WTC11 (cell line): ENCODE results near the gene CPHXL2. TPM values are rescaled to one million over a fixed set of nuclear protein-coding genes. Genes with fewer than 3 reads are reported as not detected.

Source experiments
- ATAC-seq: fragments of 200-7000 bp; cut with Tn5 transposase; 2 replicates; pipeline ENCODE4 v1.10.0; 2021; ENCODE audit warnings: mild to moderate bottlenecking, moderate library complexity
- CTCF ChIA-PET: fragments of 300-600 bp; sonication (Branson Sonifier 250); formaldehyde crosslinking; loops from one replicate; lab custom pipeline; 2021; ENCODE audit warnings: antibody characterized with exemption; lab: Charles Lee
- POLR2A ChIA-PET: fragments of 350-600 bp; sonication (Branson Sonifier 250); formaldehyde crosslinking; loops from one replicate; lab custom pipeline; 2021; ENCODE audit warnings: antibody characterized with exemption; lab: Charles Lee
- DNase-seq: peaks from one replicate; pipeline ENCODE4 v3.0.0; 2021; ENCODE audit warnings: low spot score
- H3K27ac Mint-ChIP-seq: 2 replicates; pipeline ENCODE4 v1.8.0; 2021; ENCODE audit warnings: mixed read lengths
- H3K27me3 Mint-ChIP-seq: 2 replicates; pipeline ENCODE4 v1.8.0; 2021; ENCODE audit warnings: low read depth, mild to moderate bottlenecking, moderate library complexity, mixed read lengths
- H3K36me3 Mint-ChIP-seq: 2 replicates; pipeline ENCODE4 v1.8.0; 2021; ENCODE audit warnings: mixed read lengths
- H3K4me1 Mint-ChIP-seq: 2 replicates; pipeline ENCODE4 v1.8.0; 2022; ENCODE audit warnings: mixed read lengths
- H3K4me3 Mint-ChIP-seq: 2 replicates; pipeline ENCODE4 v1.8.0; 2021; ENCODE audit warnings: mild to moderate bottlenecking, moderate library complexity, mixed read lengths
- H3K9me3 Mint-ChIP-seq: 2 replicates; pipeline ENCODE4 v1.8.0; 2021; ENCODE audit warnings: mixed read lengths
- ATF1 ChIP-seq: sonication (generic); formaldehyde crosslinking; IDR thresholded peaks from 2 replicates; pipeline ENCODE4 v1.8.1; 2023; ENCODE audit warnings: mild to moderate bottlenecking, moderate library complexity, missing genetic modification reagents
- CREM ChIP-seq: sonication (generic); formaldehyde crosslinking; IDR thresholded peaks from 2 replicates; pipeline ENCODE4 v1.8.1; 2022; ENCODE audit warnings: mild to moderate bottlenecking, missing genetic modification reagents, moderate library complexity
- EMX1 ChIP-seq: fragments of 250-450 bp; sonication (Bioruptor Pico); IDR thresholded peaks from 2 replicates; pipeline ENCODE4 v1.8.0; 2021; ENCODE audit warnings: mild to moderate bottlenecking
- FOXP1 ChIP-seq: sonication (generic); formaldehyde crosslinking; IDR thresholded peaks from 2 replicates; pipeline ENCODE4 v1.8.0; 2022; ENCODE audit warnings: missing genetic modification reagents, mild to moderate bottlenecking, moderate library complexity, borderline replicate concordance
- GRHL2 ChIP-seq: fragments of 250-450 bp; sonication (Bioruptor Pico); IDR thresholded peaks from 2 replicates; pipeline ENCODE4 v1.8.0; 2022; ENCODE audit warnings: mild to moderate bottlenecking, moderate library complexity; ENCODE audit not compliant: insufficient replicate concordance, severe bottlenecking
- GTF2I ChIP-seq: fragments of 250-450 bp; sonication (Bioruptor Pico); conservative IDR thresholded peaks from 2 replicates; pipeline ENCODE4 v1.4.0; 2021; ENCODE audit warnings: mild to moderate bottlenecking
- IRF1 ChIP-seq: sonication (generic); formaldehyde crosslinking; IDR thresholded peaks from 2 replicates; pipeline ENCODE4 v1.8.0; 2023; ENCODE audit warnings: missing genetic modification reagents
- NR1H2 ChIP-seq: sonication (generic); formaldehyde crosslinking; IDR thresholded peaks from 2 replicates; pipeline ENCODE4 v1.9.0; 2021; ENCODE audit warnings: mild to moderate bottlenecking, moderate library complexity, missing genetic modification reagents
- NR3C1 ChIP-seq: sonication (generic); formaldehyde crosslinking; conservative IDR thresholded peaks from 2 replicates; pipeline ENCODE4 v1.8.1; 2023; ENCODE audit warnings: low read depth, mild to moderate bottlenecking, missing genetic modification reagents
- RELA ChIP-seq: sonication (generic); formaldehyde crosslinking; IDR thresholded peaks from 2 replicates; pipeline ENCODE4 v1.8.1; 2022; ENCODE audit warnings: missing genetic modification reagents, mild to moderate bottlenecking, borderline replicate concordance
- RORB ChIP-seq: fragments of 250-450 bp; sonication (Bioruptor Pico); IDR thresholded peaks from 2 replicates; pipeline ENCODE4 v1.9.0; 2021; ENCODE audit warnings: mild to moderate bottlenecking
- TEAD4 ChIP-seq: sonication (generic); formaldehyde crosslinking; IDR thresholded peaks from 2 replicates; pipeline ENCODE4 v1.8.0; 2022; ENCODE audit warnings: mild to moderate bottlenecking, missing genetic modification reagents
- ZNF219 ChIP-seq: sonication (generic); formaldehyde crosslinking; IDR thresholded peaks from 2 replicates; pipeline ENCODE4 v1.8.0; 2023; ENCODE audit warnings: missing genetic modification reagents, mild to moderate bottlenecking, borderline replicate concordance
- ZNF232 ChIP-seq: sonication (generic); formaldehyde crosslinking; IDR thresholded peaks from 2 replicates; pipeline ENCODE4 v1.8.0; 2022; ENCODE audit warnings: mild to moderate bottlenecking, missing genetic modification reagents
- ZNF263 ChIP-seq: sonication (generic); formaldehyde crosslinking; IDR thresholded peaks from 2 replicates; pipeline ENCODE4 v1.8.1; 2022; ENCODE audit warnings: low read depth, mild to moderate bottlenecking, moderate library complexity, missing genetic modification reagents
- ZNF317 ChIP-seq: sonication (generic); formaldehyde crosslinking; IDR thresholded peaks from 2 replicates; pipeline ENCODE4 v1.8.1; 2023; ENCODE audit warnings: low read depth, mild to moderate bottlenecking, moderate library complexity, missing genetic modification reagents, borderline replicate concordance
- ZNF396 ChIP-seq: fragments of 250-450 bp; sonication (Bioruptor Pico); IDR thresholded peaks from 2 replicates; pipeline ENCODE4 v1.8.0; 2021; ENCODE audit warnings: mild to moderate bottlenecking, moderate library complexity, borderline replicate concordance
- total RNA-seq: library from RNA; stranded (reverse); gene quantifications from 3 replicates; pipeline ENCODE4 v1.2.3, GENCODE V29; 2021
- TF ChIP-seq, protein P1 (sequence below): sonication (generic); formaldehyde crosslinking; IDR thresholded peaks from 2 replicates; pipeline ENCODE4 v1.8.0; 2022; ENCODE audit warnings: missing genetic modification reagents
- TF ChIP-seq, protein P2 (sequence below): sonication (generic); formaldehyde crosslinking; IDR thresholded peaks from 2 replicates; pipeline ENCODE4 v1.8.0; 2022; ENCODE audit warnings: mild to moderate bottlenecking, missing genetic modification reagents
- TF ChIP-seq, protein P3 (sequence below): fragments of 200-600 bp; IDR thresholded peaks from 2 replicates; pipeline ENCODE4 v1.8.0; 2022; ENCODE audit warnings: antibody characterized with exemption

CPHXL2 gene
- total RNA-seq, 1 experiment from 2014 or later: not detected

DNA sequence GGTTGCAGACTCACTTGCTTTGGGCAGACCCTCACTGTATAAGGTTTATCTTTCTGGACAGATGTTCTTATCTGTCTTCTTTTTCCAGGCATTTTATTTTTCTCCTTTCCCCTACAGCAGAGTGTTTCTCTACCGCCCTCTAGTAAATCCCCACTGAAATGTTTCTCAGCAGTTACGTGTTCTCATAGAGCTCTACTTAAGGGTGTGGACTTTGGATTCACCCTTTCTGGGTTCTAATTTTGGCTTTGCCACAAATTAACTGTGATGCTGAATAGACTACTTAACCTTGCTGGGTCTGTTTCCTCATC lies 55.7 kb downstream of the CPHXL2 start (continued):
- TF ChIP-seq, protein P1, sequence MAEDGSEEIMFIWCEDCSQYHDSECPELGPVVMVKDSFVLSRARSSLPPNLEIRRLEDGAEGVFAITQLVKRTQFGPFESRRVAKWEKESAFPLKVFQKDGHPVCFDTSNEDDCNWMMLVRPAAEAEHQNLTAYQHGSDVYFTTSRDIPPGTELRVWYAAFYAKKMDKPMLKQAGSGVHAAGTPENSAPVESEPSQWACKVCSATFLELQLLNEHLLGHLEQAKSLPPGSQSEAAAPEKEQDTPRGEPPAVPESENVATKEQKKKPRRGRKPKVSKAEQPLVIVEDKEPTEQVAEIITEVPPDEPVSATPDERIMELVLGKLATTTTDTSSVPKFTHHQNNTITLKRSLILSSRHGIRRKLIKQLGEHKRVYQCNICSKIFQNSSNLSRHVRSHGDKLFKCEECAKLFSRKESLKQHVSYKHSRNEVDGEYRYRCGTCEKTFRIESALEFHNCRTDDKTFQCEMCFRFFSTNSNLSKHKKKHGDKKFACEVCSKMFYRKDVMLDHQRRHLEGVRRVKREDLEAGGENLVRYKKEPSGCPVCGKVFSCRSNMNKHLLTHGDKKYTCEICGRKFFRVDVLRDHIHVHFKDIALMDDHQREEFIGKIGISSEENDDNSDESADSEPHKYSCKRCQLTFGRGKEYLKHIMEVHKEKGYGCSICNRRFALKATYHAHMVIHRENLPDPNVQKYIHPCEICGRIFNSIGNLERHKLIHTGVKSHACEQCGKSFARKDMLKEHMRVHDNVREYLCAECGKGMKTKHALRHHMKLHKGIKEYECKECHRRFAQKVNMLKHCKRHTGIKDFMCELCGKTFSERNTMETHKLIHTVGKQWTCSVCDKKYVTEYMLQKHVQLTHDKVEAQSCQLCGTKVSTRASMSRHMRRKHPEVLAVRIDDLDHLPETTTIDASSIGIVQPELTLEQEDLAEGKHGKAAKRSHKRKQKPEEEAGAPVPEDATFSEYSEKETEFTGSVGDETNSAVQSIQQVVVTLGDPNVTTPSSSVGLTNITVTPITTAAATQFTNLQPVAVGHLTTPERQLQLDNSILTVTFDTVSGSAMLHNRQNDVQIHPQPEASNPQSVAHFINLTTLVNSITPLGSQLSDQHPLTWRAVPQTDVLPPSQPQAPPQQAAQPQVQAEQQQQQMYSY (CRISPR knock-in tag): no peak

DNA sequence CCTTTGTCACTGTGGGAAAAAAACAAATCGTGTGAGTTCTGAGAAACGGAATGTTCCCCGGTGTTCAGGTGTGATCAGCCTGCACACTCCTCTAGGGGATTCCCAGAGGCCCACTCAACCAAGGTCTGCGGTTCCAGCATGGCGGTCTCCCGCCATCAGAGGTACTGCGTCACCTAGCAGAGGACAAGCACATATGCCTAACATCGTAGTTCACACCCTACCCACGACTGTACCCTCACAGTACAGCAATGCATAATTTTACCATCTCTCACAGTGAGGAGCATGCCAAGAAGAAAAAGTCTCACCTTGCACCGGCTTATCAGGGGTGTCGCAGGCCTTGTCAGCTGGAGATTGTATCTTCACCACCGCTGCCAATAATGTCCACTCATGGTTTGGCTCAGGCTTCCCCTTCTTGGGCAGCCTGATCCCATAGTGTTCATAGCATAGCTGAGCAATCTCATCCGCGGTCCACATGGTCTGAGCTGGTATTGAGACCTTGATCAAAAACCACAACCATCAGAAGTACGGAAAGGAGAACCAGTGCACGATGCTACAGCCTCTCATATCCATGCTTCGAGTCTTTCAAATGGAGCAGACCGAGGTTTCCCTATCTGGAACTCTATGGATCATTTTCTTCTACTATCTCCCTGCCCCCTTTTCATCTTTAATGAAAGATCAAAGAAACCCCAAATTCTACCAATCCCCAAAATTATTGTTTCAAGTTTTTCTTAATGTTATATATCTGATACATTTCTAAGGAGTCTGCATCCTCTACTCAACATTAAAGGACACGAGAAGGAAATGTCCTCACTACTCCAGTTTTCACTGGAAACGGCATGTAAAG lies 56.3 kb downstream of the CPHXL2 start:
- H3K9me3 Mint-ChIP-seq: no peaks in the 10 kb centered on the region
- H3K4me3 Mint-ChIP-seq: no peak overlapping the region
- TF ChIP-seq ZNF232: no peak
- no peak for TF ChIP-seq FOXP1 (CRISPR knock-in tag)
- no peak for TF ChIP-seq NR3C1 (CRISPR knock-in tag)
- TF ChIP-seq TEAD4: no peak
- CTCF ChIA-PET: interaction anchor here (1.0 to 1.7 kb wide), 11 partner anchors 8 to 155 kb away, joined by 3 to 10 read pairs (median 4); partner anchors contain the start of genes CHST6 and TMEM231
- peaks cover 15% of the 10 kb centered on the region for H3K4me1 Mint-ChIP-seq
- peaks cover 37% of the 10 kb centered on the region for H3K36me3 Mint-ChIP-seq
- H3K27ac Mint-ChIP-seq: peak overlapping the region; percentile 44; the same call in 1 of the 2 replicates
- ATAC-seq (no peak), DNase-seq (no peak)
- H3K27me3 Mint-ChIP-seq: no peaks in the 10 kb centered on the region
- POLR2A ChIA-PET: no interaction called here

DNA sequence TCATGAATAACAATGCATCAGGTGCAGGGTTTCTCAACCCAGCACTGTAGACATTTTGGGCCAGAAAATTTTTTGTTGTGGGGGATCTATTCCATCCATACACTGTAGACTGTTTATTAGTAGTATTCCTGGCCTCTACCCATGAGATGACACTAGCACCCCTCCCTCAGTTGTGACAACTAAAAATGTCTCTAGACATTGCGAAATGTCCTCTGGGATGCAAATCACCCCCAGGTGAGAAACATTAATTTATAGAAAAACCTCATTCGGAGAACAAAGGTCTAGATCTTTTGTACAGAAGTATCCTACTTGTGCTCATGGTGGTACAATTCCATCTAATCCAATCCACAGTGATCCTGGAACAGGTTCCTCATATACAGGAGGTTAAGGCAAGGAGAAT lies 58.0 kb downstream of the CPHXL2 start:
- Mint-ChIP-seq H3K27ac (no peak overlapping the region), H3K4me3 (no peak overlapping the region), H3K9me3 (no peaks in the 10 kb centered on the region), H3K36me3 (peaks cover 51% of the 10 kb centered on the region), H3K4me1 (peaks cover 15% of the 10 kb centered on the region), H3K27me3 (no peaks in the 10 kb centered on the region)
- ChIA-PET POLR2A (no interaction called here), CTCF (interaction anchor here (0.7 kb wide), 1 partner anchor 102 kb away, joined by 3 read pairs; no protein-coding TSS in a partner anchor)
- ATAC-seq: no peak
- no peak for DNase-seq
- TF ChIP-seq NR1H2 (CRISPR knock-in tag) (no peak), IRF1 (CRISPR knock-in tag) (no peak), ZNF396 (no peak), ZNF317 (CRISPR knock-in tag) (no peak), ATF1 (CRISPR knock-in tag) (no peak), ZNF263 (CRISPR knock-in tag) (no peak), EMX1 (CRISPR knock-in tag) (no peak), FOXP1 (CRISPR knock-in tag) (no peak), GTF2I (CRISPR knock-in tag) (no peak)

DNA sequence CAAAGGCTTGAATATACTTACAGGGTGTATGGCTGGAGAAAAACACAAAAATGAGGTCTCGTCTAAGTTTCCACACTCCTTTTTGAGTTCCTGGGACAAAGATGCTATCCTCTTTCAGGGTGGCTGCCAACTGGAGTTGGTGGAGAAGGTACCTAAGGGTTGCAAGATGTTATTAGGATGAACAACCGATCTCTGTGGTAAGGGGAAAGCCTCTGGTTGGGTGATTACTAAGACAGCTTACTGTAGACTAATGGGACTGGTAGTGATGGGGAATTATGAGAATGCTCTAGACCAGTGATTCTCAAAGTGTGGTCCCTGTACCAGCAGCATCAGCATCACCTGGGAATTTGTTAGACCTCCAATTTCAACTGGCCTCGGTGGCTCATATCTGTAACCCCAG lies 59.7 kb downstream of the CPHXL2 start:
- no peak for ATAC-seq
- Mint-ChIP-seq H3K9me3 (no peaks in the 10 kb centered on the region), H3K4me3 (no peak overlapping the region), H3K36me3 (peaks cover 66% of the 10 kb centered on the region), H3K27me3 (no peaks in the 10 kb centered on the region), H3K27ac (no peak overlapping the region), H3K4me1 (peaks cover 12% of the 10 kb centered on the region)
- ChIA-PET CTCF (no interaction called here), POLR2A (no interaction called here)
- no peak for DNase-seq
- no peak for TF ChIP-seq ZNF219 (CRISPR knock-in tag)
- no peak for TF ChIP-seq GRHL2 (CRISPR knock-in tag)
- TF ChIP-seq, protein P2, sequence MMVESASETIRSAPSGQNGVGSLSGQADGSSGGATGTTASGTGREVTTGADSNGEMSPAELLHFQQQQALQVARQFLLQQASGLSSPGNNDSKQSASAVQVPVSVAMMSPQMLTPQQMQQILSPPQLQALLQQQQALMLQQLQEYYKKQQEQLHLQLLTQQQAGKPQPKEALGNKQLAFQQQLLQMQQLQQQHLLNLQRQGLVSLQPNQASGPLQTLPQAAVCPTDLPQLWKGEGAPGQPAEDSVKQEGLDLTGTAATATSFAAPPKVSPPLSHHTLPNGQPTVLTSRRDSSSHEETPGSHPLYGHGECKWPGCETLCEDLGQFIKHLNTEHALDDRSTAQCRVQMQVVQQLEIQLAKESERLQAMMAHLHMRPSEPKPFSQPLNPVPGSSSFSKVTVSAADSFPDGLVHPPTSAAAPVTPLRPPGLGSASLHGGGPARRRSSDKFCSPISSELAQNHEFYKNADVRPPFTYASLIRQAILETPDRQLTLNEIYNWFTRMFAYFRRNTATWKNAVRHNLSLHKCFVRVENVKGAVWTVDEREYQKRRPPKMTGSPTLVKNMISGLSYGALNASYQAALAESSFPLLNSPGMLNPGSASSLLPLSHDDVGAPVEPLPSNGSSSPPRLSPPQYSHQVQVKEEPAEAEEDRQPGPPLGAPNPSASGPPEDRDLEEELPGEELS (CRISPR knock-in tag): no peak
- TF ChIP-seq RORB (CRISPR knock-in tag): no peak
- TF ChIP-seq, protein P3, sequence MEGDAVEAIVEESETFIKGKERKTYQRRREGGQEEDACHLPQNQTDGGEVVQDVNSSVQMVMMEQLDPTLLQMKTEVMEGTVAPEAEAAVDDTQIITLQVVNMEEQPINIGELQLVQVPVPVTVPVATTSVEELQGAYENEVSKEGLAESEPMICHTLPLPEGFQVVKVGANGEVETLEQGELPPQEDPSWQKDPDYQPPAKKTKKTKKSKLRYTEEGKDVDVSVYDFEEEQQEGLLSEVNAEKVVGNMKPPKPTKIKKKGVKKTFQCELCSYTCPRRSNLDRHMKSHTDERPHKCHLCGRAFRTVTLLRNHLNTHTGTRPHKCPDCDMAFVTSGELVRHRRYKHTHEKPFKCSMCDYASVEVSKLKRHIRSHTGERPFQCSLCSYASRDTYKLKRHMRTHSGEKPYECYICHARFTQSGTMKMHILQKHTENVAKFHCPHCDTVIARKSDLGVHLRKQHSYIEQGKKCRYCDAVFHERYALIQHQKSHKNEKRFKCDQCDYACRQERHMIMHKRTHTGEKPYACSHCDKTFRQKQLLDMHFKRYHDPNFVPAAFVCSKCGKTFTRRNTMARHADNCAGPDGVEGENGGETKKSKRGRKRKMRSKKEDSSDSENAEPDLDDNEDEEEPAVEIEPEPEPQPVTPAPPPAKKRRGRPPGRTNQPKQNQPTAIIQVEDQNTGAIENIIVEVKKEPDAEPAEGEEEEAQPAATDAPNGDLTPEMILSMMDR: no peak
- no peak for TF ChIP-seq RELA
- TF ChIP-seq CREM (CRISPR knock-in tag): no peak
